IMR-90 (cell line): Measurements from ENCODE around the gene LRRC75A.

ENCODE experiments used
- BHLHE40 ChIP-seq: fragments of 150-350 bp; IDR thresholded peaks from 2 replicates; pipeline ENCODE4 v1.6.1; 2016; ENCODE audit warnings: mild to moderate bottlenecking, low read depth, low read length
- CEBPB ChIP-seq: IDR thresholded peaks from 2 replicates; pipeline ENCODE4 v1.6.1; 2012; ENCODE audit warnings: low read depth, low read length, improper control_type of control experiment
- CHD1 ChIP-seq: IDR thresholded peaks from 2 replicates; pipeline ENCODE4 v1.6.1; 2012; ENCODE audit warnings: low read depth, low read length, improper control_type of control experiment
- CTCF ChIP-seq: conservative IDR thresholded peaks from 2 replicates; pipeline ENCODE4 v1.5.1; 2012; ENCODE audit warnings: mild to moderate bottlenecking, low read depth, low read length, improper control_type of control experiment
- ELK1 ChIP-seq: fragments of 150-350 bp; IDR thresholded peaks from 2 replicates; pipeline ENCODE4 v1.6.1; 2016; ENCODE audit warnings: low read depth, mild to moderate bottlenecking, low read length, moderate library complexity, borderline replicate concordance
- MAFK ChIP-seq: IDR thresholded peaks from 2 replicates; pipeline ENCODE4 v1.6.1; 2012; ENCODE audit warnings: low read depth, low read length, improper control_type of control experiment
- MXI1 ChIP-seq: IDR thresholded peaks from 2 replicates; pipeline ENCODE4 v1.6.1; 2012; ENCODE audit warnings: low read depth, mild to moderate bottlenecking, low read length, moderate library complexity, borderline replicate concordance
- NFE2L2 ChIP-seq: fragments of 150-350 bp; IDR thresholded peaks from 2 replicates; pipeline ENCODE4 v1.6.1; 2016; ENCODE audit warnings: low read depth, mild to moderate bottlenecking, low read length
- POLR2A ChIP-seq: IDR thresholded peaks from 2 replicates; pipeline ENCODE4 v1.6.1; 2012; ENCODE audit warnings: mild to moderate bottlenecking, low read depth, low read length
- RAD21 ChIP-seq: IDR thresholded peaks from 2 replicates; pipeline ENCODE4 v1.6.1; 2012; ENCODE audit warnings: low read length, improper control_type of control experiment
- RCOR1 ChIP-seq: IDR thresholded peaks from 2 replicates; pipeline ENCODE4 v1.6.1; 2012; ENCODE audit warnings: mild to moderate bottlenecking, low read length, improper control_type of control experiment; ENCODE audit not compliant: insufficient replicate concordance
- SMC3 ChIP-seq: fragments of 150-350 bp; IDR thresholded peaks from 2 replicates; pipeline ENCODE4 v1.6.1; 2016; ENCODE audit warnings: low read depth, mild to moderate bottlenecking, antibody characterized with exemption, low read length, moderate library complexity

GRCh38 chr17:16466407-16466806 lies 25.6 kb downstream of the LRRC75A start:
- TF ChIP-seq CTCF (no peak), POLR2A (no peak), CEBPB (no peak), MXI1 (no peak), ELK1 (no peak), RCOR1 (no peak), SMC3 (no peak), RAD21 (no peak), MAFK (no peak), BHLHE40 (no peak), CHD1 (no peak), NFE2L2 (no peak)
